SU-DHL-6 (cell line): ENCODE measurements around the gene THSD4.

Source experiments
- EZH2phosphoT487 ChIP-seq: fragments of 200-600 bp; sonication (generic), shearing (Covaris generic); conservative IDR thresholded peaks from 2 replicates; pipeline ENCODE4 v1.6.1; 2018; ENCODE audit warnings: mild to moderate bottlenecking, antibody characterized with exemption, low read length, moderate library complexity, mixed read lengths
- TF ChIP-seq, protein P1 (sequence below): fragments of 200-600 bp; sonication (generic); IDR thresholded peaks from one replicate; pipeline ENCODE4 v1.5.1; 2017; ENCODE audit warnings: antibody characterized with exemption, mild to moderate bottlenecking, low read length, moderate library complexity; ENCODE audit not compliant: insufficient read depth, poor library complexity, severe bottlenecking

DNA sequence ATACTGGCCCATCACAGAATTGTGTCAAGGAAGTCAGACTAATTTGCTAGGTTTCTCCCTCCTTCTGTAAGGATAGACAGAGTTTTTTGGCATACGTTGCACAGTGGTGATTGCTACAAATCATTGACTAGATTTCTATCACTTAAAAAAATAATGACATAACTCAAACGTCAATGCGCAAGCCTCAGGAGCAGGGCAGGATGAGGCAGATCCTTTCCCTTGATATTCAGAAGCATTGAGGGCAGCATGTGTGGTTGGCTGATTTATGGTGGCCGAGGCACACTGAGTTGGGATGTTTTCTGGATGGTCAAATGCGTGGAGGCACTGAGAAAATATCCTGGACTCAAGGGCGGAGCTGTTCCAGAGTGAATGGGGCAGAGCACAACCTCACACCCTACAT lies 14.4 kb downstream of the THSD4 start:
- TF ChIP-seq, protein P1, sequence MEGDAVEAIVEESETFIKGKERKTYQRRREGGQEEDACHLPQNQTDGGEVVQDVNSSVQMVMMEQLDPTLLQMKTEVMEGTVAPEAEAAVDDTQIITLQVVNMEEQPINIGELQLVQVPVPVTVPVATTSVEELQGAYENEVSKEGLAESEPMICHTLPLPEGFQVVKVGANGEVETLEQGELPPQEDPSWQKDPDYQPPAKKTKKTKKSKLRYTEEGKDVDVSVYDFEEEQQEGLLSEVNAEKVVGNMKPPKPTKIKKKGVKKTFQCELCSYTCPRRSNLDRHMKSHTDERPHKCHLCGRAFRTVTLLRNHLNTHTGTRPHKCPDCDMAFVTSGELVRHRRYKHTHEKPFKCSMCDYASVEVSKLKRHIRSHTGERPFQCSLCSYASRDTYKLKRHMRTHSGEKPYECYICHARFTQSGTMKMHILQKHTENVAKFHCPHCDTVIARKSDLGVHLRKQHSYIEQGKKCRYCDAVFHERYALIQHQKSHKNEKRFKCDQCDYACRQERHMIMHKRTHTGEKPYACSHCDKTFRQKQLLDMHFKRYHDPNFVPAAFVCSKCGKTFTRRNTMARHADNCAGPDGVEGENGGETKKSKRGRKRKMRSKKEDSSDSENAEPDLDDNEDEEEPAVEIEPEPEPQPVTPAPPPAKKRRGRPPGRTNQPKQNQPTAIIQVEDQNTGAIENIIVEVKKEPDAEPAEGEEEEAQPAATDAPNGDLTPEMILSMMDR, result no peak
- no peak for TF ChIP-seq EZH2phosphoT487
